HepG2 (cell line): ENCODE data around the gene PLLP. TPM values are rescaled to one million over a fixed set of nuclear protein-coding genes. Genes with fewer than 3 reads are reported as not detected.

Source experiments
- CBX5 ChIP-seq: sonication (generic); formaldehyde crosslinking; IDR thresholded peaks from 2 replicates; pipeline ENCODE4 v1.4.0; 2020; ENCODE audit warnings: missing genetic modification reagents, borderline replicate concordance
- DMAP1 ChIP-seq: IDR thresholded peaks from 2 replicates; pipeline ENCODE4 v1.6.1; 2016
- HES4 ChIP-seq: sonication (generic); formaldehyde crosslinking; IDR thresholded peaks from 2 replicates; pipeline ENCODE4 v1.9.0; 2021; ENCODE audit warnings: mild to moderate bottlenecking, missing genetic modification reagents, borderline replicate concordance
- HNRNPK ChIP-seq: fragments of 200-400 bp; formaldehyde crosslinking; IDR thresholded peaks from 2 replicates; pipeline ENCODE4 v1.6.1; 2018; ENCODE audit warnings: low read length, low read depth, moderate library complexity, mild to moderate bottlenecking; ENCODE audit not compliant: poor library complexity, severe bottlenecking
- MIXL1 ChIP-seq: IDR thresholded peaks from 2 replicates; pipeline ENCODE4 v1.6.1; 2016
- ZC3H4 ChIP-seq: sonication (generic); formaldehyde crosslinking; IDR thresholded peaks from 2 replicates; pipeline ENCODE4 v1.4.0; 2020; ENCODE audit warnings: missing genetic modification reagents, borderline replicate concordance
- ZMYM2 ChIP-seq: sonication (generic); formaldehyde crosslinking; IDR thresholded peaks from 2 replicates; pipeline ENCODE4 v1.8.0; 2022; ENCODE audit warnings: mild to moderate bottlenecking, missing genetic modification reagents
- ZNF367 ChIP-seq: sonication (generic); formaldehyde crosslinking; IDR thresholded peaks from 2 replicates; pipeline ENCODE4 v1.4.0; 2020; ENCODE audit warnings: missing genetic modification reagents, borderline replicate concordance
- ZNF549 ChIP-seq: sonication (generic); formaldehyde crosslinking; IDR thresholded peaks from 2 replicates; pipeline ENCODE4 v1.5.0; 2020; ENCODE audit warnings: missing genetic modification reagents
- ZNF615 ChIP-seq: sonication (generic); formaldehyde crosslinking; IDR thresholded peaks from 2 replicates; pipeline ENCODE4 v1.5.0; 2020; ENCODE audit warnings: mild to moderate bottlenecking, missing genetic modification reagents, borderline replicate concordance
- ZNF749 ChIP-seq: sonication (generic); formaldehyde crosslinking; IDR thresholded peaks from 2 replicates; pipeline ENCODE4 v1.8.0; 2022; ENCODE audit warnings: mild to moderate bottlenecking, missing genetic modification reagents, moderate library complexity, borderline replicate concordance
- ZNF772 ChIP-seq: sonication (generic); formaldehyde crosslinking; IDR thresholded peaks from 2 replicates; pipeline ENCODE4 v1.5.0; 2020; ENCODE audit warnings: mild to moderate bottlenecking, missing genetic modification reagents
- ZNF816 ChIP-seq: sonication (generic); formaldehyde crosslinking; IDR thresholded peaks from 2 replicates; pipeline ENCODE4 v1.8.0; 2022; ENCODE audit warnings: missing genetic modification reagents, mild to moderate bottlenecking, borderline replicate concordance
- polyA plus RNA-seq, 8 experiments: library from polyadenylated mRNA; depleted of rRNA in 3 of 8; stranded (reverse) in 7 of 8; unstranded in 1 of 8; fragments of >200 nt; fragmentation: Illumina TruSeq in 4 of 8; extraction: Trizol in 4 of 8; gene quantifications; 2 replicates each; pipeline versions ENCODE4 v1.2.1 to v1.2.3, GENCODE V29; 2011 to 2016; ENCODE audit warnings: low read depth in 4 of 8, missing spikeins in 1 of 8, mixed read lengths in 1 of 8; ENCODE audit not compliant: insufficient read depth in 1 of 8
- total RNA-seq, 5 experiments: library from RNA; depleted of rRNA; stranded (reverse); fragments of >200 nt; fragmentation: Illumina TruSeq; extraction: Trizol; gene quantifications; 2 replicates each; pipeline ENCODE4 v1.2.3, GENCODE V29; 2016; ENCODE audit warnings: low read depth in 1 of 5
- TF ChIP-seq, protein P1 (sequence below): sonication (generic); formaldehyde crosslinking; IDR thresholded peaks from 2 replicates; pipeline ENCODE4 v1.4.0; 2020; ENCODE audit warnings: missing genetic modification reagents, borderline replicate concordance
- TF ChIP-seq, protein P2 (sequence below): sonication (generic); formaldehyde crosslinking; IDR thresholded peaks from 2 replicates; pipeline ENCODE4 v1.8.1; 2023; ENCODE audit warnings: mild to moderate bottlenecking, missing genetic modification reagents
- TF ChIP-seq, protein P3 (sequence below): IDR thresholded peaks from 2 replicates; pipeline ENCODE4 v1.6.1; 2012; ENCODE audit warnings: low read length, improper control_type of control experiment
- TF ChIP-seq, protein P4 (sequence below): sonication (generic); formaldehyde crosslinking; IDR thresholded peaks from 2 replicates; pipeline ENCODE4 v1.8.0; 2022; ENCODE audit warnings: missing genetic modification reagents, mild to moderate bottlenecking, moderate library complexity, borderline replicate concordance

The PLLP gene
- total and polyA plus RNA-seq, 2 of the 13 experiments (the other 11 are each of a cell fraction or from before 2014, with no cell fraction given), result 60.6 to 127 TPM

DNA sequence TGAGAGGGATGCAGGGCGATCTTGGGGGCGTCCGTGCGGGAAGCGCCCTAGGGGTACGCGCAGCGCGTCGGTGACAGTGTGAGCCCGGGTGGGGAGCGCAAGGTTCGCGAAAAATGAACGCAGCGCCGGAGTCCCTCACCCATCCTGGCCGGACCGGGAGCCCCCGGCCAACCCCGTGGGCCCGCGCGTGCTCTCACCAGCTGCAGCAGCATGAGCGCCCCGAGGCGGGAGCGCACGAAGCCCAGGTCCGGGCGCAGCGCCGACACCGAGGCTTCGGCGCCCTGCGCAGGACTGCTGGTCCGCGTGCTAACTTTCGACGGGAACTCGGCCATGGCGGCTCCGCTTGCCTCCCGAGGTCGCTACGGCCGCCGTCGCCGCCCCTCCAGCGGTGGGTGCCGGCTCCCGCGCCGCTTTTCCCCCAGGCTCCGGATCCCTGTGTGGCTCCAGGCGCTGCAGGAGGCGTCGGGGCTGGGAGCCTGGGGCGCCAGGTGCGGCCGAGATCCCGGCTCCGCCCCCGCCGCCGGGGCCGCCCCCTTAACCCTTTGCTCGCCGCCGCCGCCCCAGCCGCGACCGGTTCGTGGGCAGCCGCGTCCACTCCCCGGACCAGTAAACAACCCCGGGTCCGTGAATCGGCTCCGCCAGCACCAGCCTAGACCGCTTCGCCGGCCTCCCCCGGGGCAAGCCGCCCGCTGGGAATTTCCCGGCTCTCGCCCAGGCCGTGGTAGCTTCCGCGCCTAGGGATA, at the start of gene PLLP (continued):
- TF ChIP-seq, protein P1, sequence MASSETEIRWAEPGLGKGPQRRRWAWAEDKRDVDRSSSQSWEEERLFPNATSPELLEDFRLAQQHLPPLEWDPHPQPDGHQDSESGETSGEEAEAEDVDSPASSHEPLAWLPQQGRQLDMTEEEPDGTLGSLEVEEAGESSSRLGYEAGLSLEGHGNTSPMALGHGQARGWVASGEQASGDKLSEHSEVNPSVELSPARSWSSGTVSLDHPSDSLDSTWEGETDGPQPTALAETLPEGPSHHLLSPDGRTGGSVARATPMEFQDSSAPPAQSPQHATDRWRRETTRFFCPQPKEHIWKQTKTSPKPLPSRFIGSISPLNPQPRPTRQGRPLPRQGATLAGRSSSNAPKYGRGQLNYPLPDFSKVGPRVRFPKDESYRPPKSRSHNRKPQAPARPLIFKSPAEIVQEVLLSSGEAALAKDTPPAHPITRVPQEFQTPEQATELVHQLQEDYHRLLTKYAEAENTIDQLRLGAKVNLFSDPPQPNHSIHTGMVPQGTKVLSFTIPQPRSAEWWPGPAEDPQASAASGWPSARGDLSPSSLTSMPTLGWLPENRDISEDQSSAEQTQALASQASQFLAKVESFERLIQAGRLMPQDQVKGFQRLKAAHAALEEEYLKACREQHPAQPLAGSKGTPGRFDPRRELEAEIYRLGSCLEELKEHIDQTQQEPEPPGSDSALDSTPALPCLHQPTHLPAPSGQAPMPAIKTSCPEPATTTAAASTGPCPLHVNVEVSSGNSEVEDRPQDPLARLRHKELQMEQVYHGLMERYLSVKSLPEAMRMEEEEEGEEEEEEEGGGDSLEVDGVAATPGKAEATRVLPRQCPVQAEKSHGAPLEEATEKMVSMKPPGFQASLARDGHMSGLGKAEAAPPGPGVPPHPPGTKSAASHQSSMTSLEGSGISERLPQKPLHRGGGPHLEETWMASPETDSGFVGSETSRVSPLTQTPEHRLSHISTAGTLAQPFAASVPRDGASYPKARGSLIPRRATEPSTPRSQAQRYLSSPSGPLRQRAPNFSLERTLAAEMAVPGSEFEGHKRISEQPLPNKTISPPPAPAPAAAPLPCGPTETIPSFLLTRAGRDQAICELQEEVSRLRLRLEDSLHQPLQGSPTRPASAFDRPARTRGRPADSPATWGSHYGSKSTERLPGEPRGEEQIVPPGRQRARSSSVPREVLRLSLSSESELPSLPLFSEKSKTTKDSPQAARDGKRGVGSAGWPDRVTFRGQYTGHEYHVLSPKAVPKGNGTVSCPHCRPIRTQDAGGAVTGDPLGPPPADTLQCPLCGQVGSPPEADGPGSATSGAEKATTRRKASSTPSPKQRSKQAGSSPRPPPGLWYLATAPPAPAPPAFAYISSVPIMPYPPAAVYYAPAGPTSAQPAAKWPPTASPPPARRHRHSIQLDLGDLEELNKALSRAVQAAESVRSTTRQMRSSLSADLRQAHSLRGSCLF (CRISPR knock-in tag), result peak; percentile 88
- TF ChIP-seq, protein P2, sequence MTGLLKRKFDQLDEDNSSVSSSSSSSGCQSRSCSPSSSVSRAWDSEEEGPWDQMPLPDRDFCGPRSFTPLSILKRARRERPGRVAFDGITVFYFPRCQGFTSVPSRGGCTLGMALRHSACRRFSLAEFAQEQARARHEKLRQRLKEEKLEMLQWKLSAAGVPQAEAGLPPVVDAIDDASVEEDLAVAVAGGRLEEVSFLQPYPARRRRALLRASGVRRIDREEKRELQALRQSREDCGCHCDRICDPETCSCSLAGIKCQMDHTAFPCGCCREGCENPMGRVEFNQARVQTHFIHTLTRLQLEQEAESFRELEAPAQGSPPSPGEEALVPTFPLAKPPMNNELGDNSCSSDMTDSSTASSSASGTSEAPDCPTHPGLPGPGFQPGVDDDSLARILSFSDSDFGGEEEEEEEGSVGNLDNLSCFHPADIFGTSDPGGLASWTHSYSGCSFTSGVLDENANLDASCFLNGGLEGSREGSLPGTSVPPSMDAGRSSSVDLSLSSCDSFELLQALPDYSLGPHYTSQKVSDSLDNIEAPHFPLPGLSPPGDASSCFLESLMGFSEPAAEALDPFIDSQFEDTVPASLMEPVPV, result peak; percentile 98
- TF ChIP-seq ZNF549 (CRISPR knock-in tag) (no peak; the same call in 1 of the 2 replicates), ZNF749 (CRISPR knock-in tag) (peak; percentile 94; the same call in 1 of the 2 replicates), HES4 (peak; percentile 99), HNRNPK (peak; percentile 11), MIXL1 (CRISPR knock-in tag) (no peak; the same call in 1 of the 2 replicates), CBX5 (CRISPR knock-in tag) (no peak), ZNF367 (CRISPR knock-in tag) (peak; percentile 95), ZMYM2 (CRISPR knock-in tag) (no peak), ZC3H4 (CRISPR knock-in tag) (no peak), DMAP1 (no peak), ZNF816 (CRISPR knock-in tag) (no peak; the same call in 1 of the 2 replicates), ZNF772 (CRISPR knock-in tag) (peak; percentile 96), ZNF615 (CRISPR knock-in tag) (peak; percentile 81)
- TF ChIP-seq, protein P3, sequence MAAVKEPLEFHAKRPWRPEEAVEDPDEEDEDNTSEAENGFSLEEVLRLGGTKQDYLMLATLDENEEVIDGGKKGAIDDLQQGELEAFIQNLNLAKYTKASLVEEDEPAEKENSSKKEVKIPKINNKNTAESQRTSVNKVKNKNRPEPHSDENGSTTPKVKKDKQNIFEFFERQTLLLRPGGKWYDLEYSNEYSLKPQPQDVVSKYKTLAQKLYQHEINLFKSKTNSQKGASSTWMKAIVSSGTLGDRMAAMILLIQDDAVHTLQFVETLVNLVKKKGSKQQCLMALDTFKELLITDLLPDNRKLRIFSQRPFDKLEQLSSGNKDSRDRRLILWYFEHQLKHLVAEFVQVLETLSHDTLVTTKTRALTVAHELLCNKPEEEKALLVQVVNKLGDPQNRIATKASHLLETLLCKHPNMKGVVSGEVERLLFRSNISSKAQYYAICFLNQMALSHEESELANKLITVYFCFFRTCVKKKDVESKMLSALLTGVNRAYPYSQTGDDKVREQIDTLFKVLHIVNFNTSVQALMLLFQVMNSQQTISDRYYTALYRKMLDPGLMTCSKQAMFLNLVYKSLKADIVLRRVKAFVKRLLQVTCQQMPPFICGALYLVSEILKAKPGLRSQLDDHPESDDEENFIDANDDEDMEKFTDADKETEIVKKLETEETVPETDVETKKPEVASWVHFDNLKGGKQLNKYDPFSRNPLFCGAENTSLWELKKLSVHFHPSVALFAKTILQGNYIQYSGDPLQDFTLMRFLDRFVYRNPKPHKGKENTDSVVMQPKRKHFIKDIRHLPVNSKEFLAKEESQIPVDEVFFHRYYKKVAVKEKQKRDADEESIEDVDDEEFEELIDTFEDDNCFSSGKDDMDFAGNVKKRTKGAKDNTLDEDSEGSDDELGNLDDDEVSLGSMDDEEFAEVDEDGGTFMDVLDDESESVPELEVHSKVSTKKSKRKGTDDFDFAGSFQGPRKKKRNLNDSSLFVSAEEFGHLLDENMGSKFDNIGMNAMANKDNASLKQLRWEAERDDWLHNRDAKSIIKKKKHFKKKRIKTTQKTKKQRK, result no peak
- TF ChIP-seq, protein P4, sequence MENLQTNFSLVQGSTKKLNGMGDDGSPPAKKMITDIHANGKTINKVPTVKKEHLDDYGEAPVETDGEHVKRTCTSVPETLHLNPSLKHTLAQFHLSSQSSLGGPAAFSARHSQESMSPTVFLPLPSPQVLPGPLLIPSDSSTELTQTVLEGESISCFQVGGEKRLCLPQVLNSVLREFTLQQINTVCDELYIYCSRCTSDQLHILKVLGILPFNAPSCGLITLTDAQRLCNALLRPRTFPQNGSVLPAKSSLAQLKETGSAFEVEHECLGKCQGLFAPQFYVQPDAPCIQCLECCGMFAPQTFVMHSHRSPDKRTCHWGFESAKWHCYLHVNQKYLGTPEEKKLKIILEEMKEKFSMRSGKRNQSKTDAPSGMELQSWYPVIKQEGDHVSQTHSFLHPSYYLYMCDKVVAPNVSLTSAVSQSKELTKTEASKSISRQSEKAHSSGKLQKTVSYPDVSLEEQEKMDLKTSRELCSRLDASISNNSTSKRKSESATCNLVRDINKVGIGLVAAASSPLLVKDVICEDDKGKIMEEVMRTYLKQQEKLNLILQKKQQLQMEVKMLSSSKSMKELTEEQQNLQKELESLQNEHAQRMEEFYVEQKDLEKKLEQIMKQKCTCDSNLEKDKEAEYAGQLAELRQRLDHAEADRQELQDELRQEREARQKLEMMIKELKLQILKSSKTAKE (CRISPR knock-in tag), result no peak; the same call in 1 of the 2 replicates
